ENCODE measurements around the gene ADD3.
"Not testable (repeated sequence)": the region's sequence is repeated elsewhere in the genome, so short reads cannot be mapped to it uniquely, and the experiment has no call there.

ADD3 gene

GRCh38 chr10:110042891-110043290 lies 35.1 kb downstream of the ADD3 start:
- Histone ChIP-seq H3K14ac (ENCODE audit: low read length) (no peak overlapping the region), H3K4me2 (ENCODE audit: low read length) (no peak overlapping the region), H3K9me3 (ENCODE audit: insufficient read depth, low read depth, low read length) (no peaks in the 10 kb centered on the region), H3K23ac (ENCODE audit: low read length) (no peak overlapping the region), H3K4me1 (ENCODE audit: control insufficient read depth in 1 of 2, insufficient read depth in 2 of 2, low read length in 2 of 2) (peaks cover 0 to 2% of the 10 kb centered on the region in 2 experiments), H4K8ac (ENCODE audit: low read depth, low read length) (no peak overlapping the region), H2AFZ (ENCODE audit: insufficient read depth, low read length, poor library complexity) (no peak overlapping the region), H2BK12ac (ENCODE audit: low read length) (no peak overlapping the region), H2AK5ac (ENCODE audit: low read length) (no peak overlapping the region), H4K91ac (ENCODE audit: low read depth, low read length) (no peak overlapping the region), H3K79me2 (ENCODE audit: control insufficient read depth, insufficient read depth, low read length, poor library complexity) (peaks cover 2% of the 10 kb centered on the region), H3K9ac (ENCODE audit: low read length) (no peak overlapping the region), H3K4me3 (ENCODE audit: low read depth, low read length) (no peak overlapping the region), H2BK120ac (ENCODE audit: insufficient read depth, low read length, poor library complexity) (no peak overlapping the region), H3K79me1 (ENCODE audit: low read length) (no peaks in the 10 kb centered on the region), H2BK5ac (ENCODE audit: low read depth, low read length, poor library complexity) (no peak overlapping the region), H3K36me3 (ENCODE audit: control insufficient read depth in 1 of 2, insufficient read depth in 2 of 2, low read length in 2 of 2) (no peaks in the 10 kb centered on the region), H4K12ac (ENCODE audit: low read depth, low read length) (no peak overlapping the region), H3K4ac (ENCODE audit: low read depth, low read length) (no peak overlapping the region), H3K18ac (ENCODE audit: low read length) (no peak overlapping the region), H3K27ac (ENCODE audit: low read depth, low read length) (no peak overlapping the region), H3K27me3 (ENCODE audit: insufficient read depth, low read length) (no peaks in the 10 kb centered on the region)
- WGBS (ENCODE audit: extremely low coverage, insufficient coverage, insufficient read length), result no CpG with 5 or more reads among the region's 4 CpGs
- DNase-seq, result no peak

GRCh38 chr10:110044681-110045080 lies 36.9 kb downstream of the ADD3 start:
- H4K91ac ChIP-seq (ENCODE audit: low read depth, low read length), result no peak overlapping the region

GRCh38 chr10:110045772-110046171 lies 38.0 kb downstream of the ADD3 start:
- no peaks in the 10 kb centered on the region for H3K27me3 ChIP-seq (ENCODE audit: insufficient read depth, low read length)
- no peak for DNase-seq
- no peaks in the 10 kb centered on the region for H3K79me1 ChIP-seq (ENCODE audit: low read length)
- no peak overlapping the region for H3K27ac ChIP-seq (ENCODE audit: low read depth, low read length)
- peaks cover 6% of the 10 kb centered on the region for H3K9me3 ChIP-seq (ENCODE audit: insufficient read depth, low read depth, low read length)
- no peak overlapping the region for H2BK5ac ChIP-seq (ENCODE audit: low read depth, low read length, poor library complexity)
- H3K4me3 ChIP-seq (ENCODE audit: low read depth, low read length), result no peak overlapping the region
- no peak overlapping the region for H3K14ac ChIP-seq (ENCODE audit: low read length)
- no peak overlapping the region for H4K8ac ChIP-seq (ENCODE audit: low read depth, low read length)
- no peak overlapping the region for H2AFZ ChIP-seq (ENCODE audit: insufficient read depth, low read length, poor library complexity)
- peaks cover 0 to 2% of the 10 kb centered on the region in 2 experiments for H3K4me1 ChIP-seq (ENCODE audit: control insufficient read depth in 1 of 2, insufficient read depth in 2 of 2, low read length in 2 of 2)
- H4K12ac ChIP-seq (ENCODE audit: low read depth, low read length), result no peak overlapping the region
- no peak overlapping the region for H2AK5ac ChIP-seq (ENCODE audit: low read length)
- H3K36me3 ChIP-seq (ENCODE audit: control insufficient read depth in 1 of 2, insufficient read depth in 2 of 2, low read length in 2 of 2), result peaks cover 4 to 6% of the 10 kb centered on the region in 2 experiments
- H4K91ac ChIP-seq (ENCODE audit: low read depth, low read length), result no peak overlapping the region
- no peak overlapping the region for H3K18ac ChIP-seq (ENCODE audit: low read length)
- no peak overlapping the region for H2BK120ac ChIP-seq (ENCODE audit: insufficient read depth, low read length, poor library complexity)
- H2BK12ac ChIP-seq (ENCODE audit: low read length), result no peak overlapping the region
- H3K23ac ChIP-seq (ENCODE audit: low read length), result no peak overlapping the region
- no CpG with 5 or more reads among the region's 2 CpGs for WGBS (ENCODE audit: extremely low coverage, insufficient coverage, insufficient read length)
- H3K4ac ChIP-seq (ENCODE audit: low read depth, low read length), result no peak overlapping the region
- peaks cover 3% of the 10 kb centered on the region for H3K79me2 ChIP-seq (ENCODE audit: control insufficient read depth, insufficient read depth, low read length, poor library complexity)
- H3K4me2 ChIP-seq (ENCODE audit: low read length), result no peak overlapping the region
- H3K9ac ChIP-seq (ENCODE audit: low read length), result no peak overlapping the region

More at GRCh38 chr10:110044681-110045080, 36.9 kb downstream of the ADD3 start:
- no peaks in the 10 kb centered on the region for H3K79me1 ChIP-seq (ENCODE audit: low read length)
- no peak overlapping the region for H3K14ac ChIP-seq (ENCODE audit: low read length)
- peaks cover 0 to 2% of the 10 kb centered on the region in 2 experiments for H3K4me1 ChIP-seq (ENCODE audit: control insufficient read depth in 1 of 2, insufficient read depth in 2 of 2, low read length in 2 of 2)
- H2AK5ac ChIP-seq (ENCODE audit: low read length), result no peak overlapping the region
- peaks cover 4 to 6% of the 10 kb centered on the region in 2 experiments for H3K36me3 ChIP-seq (ENCODE audit: control insufficient read depth in 1 of 2, insufficient read depth in 2 of 2, low read length in 2 of 2)
- H3K23ac ChIP-seq (ENCODE audit: low read length), result no peak overlapping the region
- no peak overlapping the region for H2BK12ac ChIP-seq (ENCODE audit: low read length)
- peaks cover 4% of the 10 kb centered on the region for H3K79me2 ChIP-seq (ENCODE audit: control insufficient read depth, insufficient read depth, low read length, poor library complexity)
- no peak overlapping the region for H4K8ac ChIP-seq (ENCODE audit: low read depth, low read length)
- H3K4me3 ChIP-seq (ENCODE audit: low read depth, low read length), result no peak overlapping the region
- H3K4me2 ChIP-seq (ENCODE audit: low read length), result no peak overlapping the region
- H2BK120ac ChIP-seq (ENCODE audit: insufficient read depth, low read length, poor library complexity), result no peak overlapping the region
- H2BK5ac ChIP-seq (ENCODE audit: low read depth, low read length, poor library complexity), result no peak overlapping the region
- no peak overlapping the region for H4K12ac ChIP-seq (ENCODE audit: low read depth, low read length)
- no peak overlapping the region for H3K27ac ChIP-seq (ENCODE audit: low read depth, low read length)
- no peak overlapping the region for H3K4ac ChIP-seq (ENCODE audit: low read depth, low read length)
- peaks cover 6% of the 10 kb centered on the region for H3K9me3 ChIP-seq (ENCODE audit: insufficient read depth, low read depth, low read length)
- DNase-seq, result no peak
- no peaks in the 10 kb centered on the region for H3K27me3 ChIP-seq (ENCODE audit: insufficient read depth, low read length)
- H3K18ac ChIP-seq (ENCODE audit: low read length), result no peak overlapping the region
- WGBS (ENCODE audit: extremely low coverage, insufficient coverage, insufficient read length), result no CpG with 5 or more reads among the region's 2 CpGs
- H3K9ac ChIP-seq (ENCODE audit: low read length), result no peak overlapping the region
- H2AFZ ChIP-seq (ENCODE audit: insufficient read depth, low read length, poor library complexity), result no peak overlapping the region

GRCh38 chr10:110048145-110048544 lies 40.4 kb downstream of the ADD3 start:
- not testable (repeated sequence) for H2BK12ac ChIP-seq (ENCODE audit: low read length); H3K9ac ChIP-seq (ENCODE audit: low read length); H3K14ac ChIP-seq (ENCODE audit: low read length); H4K8ac ChIP-seq (ENCODE audit: low read depth, low read length); H3K4ac ChIP-seq (ENCODE audit: low read depth, low read length); H3K79me2 ChIP-seq (ENCODE audit: control insufficient read depth, insufficient read depth, low read length, poor library complexity); H3K4me3 ChIP-seq (ENCODE audit: low read depth, low read length); H3K27me3 ChIP-seq (ENCODE audit: insufficient read depth, low read length); H3K79me1 ChIP-seq (ENCODE audit: low read length); H4K91ac ChIP-seq (ENCODE audit: low read depth, low read length); H2BK5ac ChIP-seq (ENCODE audit: low read depth, low read length, poor library complexity); H3K18ac ChIP-seq (ENCODE audit: low read length); H4K12ac ChIP-seq (ENCODE audit: low read depth, low read length); H3K36me3 ChIP-seq (ENCODE audit: control insufficient read depth in 1 of 2, insufficient read depth in 2 of 2, low read length in 2 of 2); H3K4me1 ChIP-seq (ENCODE audit: control insufficient read depth in 1 of 2, insufficient read depth in 2 of 2, low read length in 2 of 2); H3K9me3 ChIP-seq (ENCODE audit: insufficient read depth, low read depth, low read length); H3K23ac ChIP-seq (ENCODE audit: low read length); H3K4me2 ChIP-seq (ENCODE audit: low read length); H2AK5ac ChIP-seq (ENCODE audit: low read length); H2BK120ac ChIP-seq (ENCODE audit: insufficient read depth, low read length, poor library complexity); H2AFZ ChIP-seq (ENCODE audit: insufficient read depth, low read length, poor library complexity); DNase-seq; H3K27ac ChIP-seq (ENCODE audit: low read depth, low read length)
- no CpG with 5 or more reads among the region's 2 CpGs for WGBS (ENCODE audit: extremely low coverage, insufficient coverage, insufficient read length)

Measured in trophoblast cell (in vitro differentiated cells and primary cell).